Lung (tissue), 12 donors: ENCODE measurements around the gene KCNQ2. TPM values are rescaled to one million over a fixed set of nuclear protein-coding genes. Genes with fewer than 3 reads are reported as not detected.

Experiments
- ATAC-seq: fragments of 200-7000 bp; cut with Tn5 transposase; one replicate; pipeline ENCODE4 v1.9.1; 2020; ENCODE audit warnings: moderate number of reproducible peaks; ENCODE audit not compliant: insufficient read depth, low FRiP score
- DNase-seq, 3 donors: peaks; one replicate each; pipeline ENCODE4 v3.0.0-alpha.2; 2013 to 2017
- H3K27ac ChIP-seq, 2 donors: one replicate each; pipeline ENCODE4 v1.5.1; 2013; ENCODE audit warnings: mild to moderate bottlenecking in 2 of 2, moderate library complexity in 2 of 2, control low read depth in 1 of 2, inconsistent platforms in 1 of 2, low read depth in 1 of 2, low read length in 1 of 2
- H3K27me3 ChIP-seq, 3 donors: one replicate each; pipeline ENCODE4 v1.5.1; 2013; ENCODE audit warnings: low read length in 2 of 3; ENCODE audit not compliant: control insufficient read depth in 3 of 3, insufficient read depth in 3 of 3
- H3K36me3 ChIP-seq, 4 donors: one replicate each; pipeline ENCODE4 v1.5.1; 2013; ENCODE audit warnings: low read length in 4 of 4, mild to moderate bottlenecking in 1 of 4, moderate library complexity in 1 of 4; ENCODE audit not compliant: control insufficient read depth in 4 of 4, insufficient read depth in 4 of 4
- H3K4me1 ChIP-seq, 5 donors: one replicate each; pipeline ENCODE4 v1.5.1; 2013; ENCODE audit warnings: low read length in 5 of 5, mild to moderate bottlenecking in 2 of 5, moderate library complexity in 1 of 5; ENCODE audit not compliant: control insufficient read depth in 5 of 5, insufficient read depth in 5 of 5
- H3K4me3 ChIP-seq: one replicate; pipeline ENCODE4 v1.5.1; 2013; ENCODE audit warnings: mild to moderate bottlenecking, control low read depth, moderate library complexity
- H3K9ac ChIP-seq, 2 donors: one replicate each; pipeline ENCODE4 v1.5.1; 2013; ENCODE audit warnings: low read length in 2 of 2, control low read depth in 1 of 2; ENCODE audit not compliant: insufficient read depth in 1 of 2
- H3K9me3 ChIP-seq, 4 donors: one replicate each; pipeline ENCODE4 v1.5.1; 2013; ENCODE audit warnings: low read length in 3 of 4, mild to moderate bottlenecking in 1 of 4, moderate library complexity in 1 of 4; ENCODE audit not compliant: control insufficient read depth in 4 of 4, insufficient read depth in 3 of 4
- CTCF ChIP-seq: IDR thresholded peaks from 2 replicates; pipeline ENCODE4 v1.5.1; 2012; ENCODE audit warnings: mild to moderate bottlenecking; ENCODE audit errors: control extremely low read depth, extremely low read depth
- WGBS, 2 donors: extraction: QIAGEN DNeasy Blood & Tissue Kit; methylation state at CpG; one replicate each; pipeline ENCODE4 v1.1.7; 2013; 5-methylcytosine and 5-hydroxymethylcytosine counted together
- polyA plus RNA-seq, 2 donors: library from polyadenylated mRNA; stranded (reverse); fragments of 200-250 nt; gene quantifications; one replicate each; pipeline ENCODE4 v1.2.1, GENCODE V29; 2013
- total RNA-seq, 2 donors: library from RNA; depleted of rRNA in 1 of 2; stranded (reverse); fragments of >200 nt in 1 of 2; gene quantifications; one replicate each; pipeline ENCODE4 v1.2.1, GENCODE V29; 2014 to 2021
- donor health status: control.
- donor health status: control.
- donor health status: Bipolar disorder and iron deficiency.
- donor health status: healthy.
- donor health status: DM: yes; HTN: yes; CAD: no.

KCNQ2 gene
- total and polyA plus RNA-seq, 4 donors: 0.18 to 6.8 (median 0.28) TPM; not detected in 1

DNA sequence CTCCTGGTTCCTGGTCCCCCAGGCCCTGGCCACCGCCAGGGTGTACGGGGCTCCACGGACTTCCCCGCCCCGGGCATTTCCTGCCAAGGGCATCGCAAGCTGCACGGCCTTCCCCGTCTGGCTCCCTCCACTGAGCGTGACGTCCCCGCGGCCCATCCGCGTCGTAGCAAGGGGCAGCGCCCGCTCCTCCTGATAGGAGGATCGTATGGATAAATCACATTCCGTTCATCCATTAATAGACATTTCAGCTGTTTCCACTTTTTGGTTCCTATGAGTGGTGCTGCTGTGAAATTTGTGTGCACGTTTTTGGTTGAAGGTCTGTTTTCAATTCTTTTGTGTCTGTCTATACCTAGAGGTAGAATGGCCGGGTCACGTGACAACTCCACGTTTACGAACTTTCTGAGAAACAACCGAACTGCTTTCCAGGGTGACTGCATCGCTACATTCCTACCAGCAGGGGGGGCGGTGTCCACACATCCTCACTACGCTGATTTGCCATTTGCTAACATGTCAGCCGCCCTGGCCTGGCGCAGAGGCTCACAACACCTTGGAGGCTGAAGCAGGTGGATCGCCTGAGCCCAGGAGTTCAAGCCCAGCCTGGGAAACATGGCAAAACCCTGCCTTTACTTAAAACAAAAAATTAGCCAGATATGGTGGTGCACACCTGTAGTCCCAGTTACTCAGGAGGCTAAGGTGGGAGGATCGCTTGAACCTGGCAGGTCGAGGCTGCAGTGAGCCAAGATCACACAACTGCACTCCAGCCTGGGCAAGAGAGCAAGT, 37.7 kb downstream of the KCNQ2 start:
- WGBS, 2 donors: 33 to 36% methylated on average over 33 of the region's 33 CpGs
- ATAC-seq (peak; percentile 39), DNase-seq (peak; percentile 72 to 82 (median 80))
- TF ChIP-seq CTCF: peak; percentile 71
- no peak overlapping the region for H3K9ac ChIP-seq
- peaks cover 0 to 2% (median 0%) of the 10 kb centered on the region in 4 donors for H3K9me3 ChIP-seq
- no peak overlapping the region for H3K4me3 ChIP-seq
- no peaks in the 10 kb centered on the region for H3K36me3 ChIP-seq
- peaks cover 0 to 3% (median 0%) of the 10 kb centered on the region in 3 donors for H3K27me3 ChIP-seq
- H3K27ac ChIP-seq: no peak overlapping the region
- peaks cover 0 to 12% (median 0%) of the 10 kb centered on the region in 5 donors for H3K4me1 ChIP-seq

GRCh38 chr20:63433756-63434531, 38.5 kb downstream of the KCNQ2 start:
- ATAC-seq (no peak), DNase-seq (no peak)
- WGBS, 2 donors: 87 to 90% methylated on average over 39 of the region's 39 CpGs
- no peak overlapping the region for H3K9ac ChIP-seq
- no peak overlapping the region for H3K4me3 ChIP-seq
- no peak overlapping the region for H3K27ac ChIP-seq
- no peaks in the 10 kb centered on the region for H3K36me3 ChIP-seq
- no peak for TF ChIP-seq CTCF
- H3K27me3 ChIP-seq: peaks cover 0 to 3% (median 0%) of the 10 kb centered on the region in 3 donors
- H3K4me1 ChIP-seq: peaks cover 0 to 12% (median 0%) of the 10 kb centered on the region in 5 donors
- H3K9me3 ChIP-seq: peaks cover 0 to 2% (median 0%) of the 10 kb centered on the region in 4 donors

DNA sequence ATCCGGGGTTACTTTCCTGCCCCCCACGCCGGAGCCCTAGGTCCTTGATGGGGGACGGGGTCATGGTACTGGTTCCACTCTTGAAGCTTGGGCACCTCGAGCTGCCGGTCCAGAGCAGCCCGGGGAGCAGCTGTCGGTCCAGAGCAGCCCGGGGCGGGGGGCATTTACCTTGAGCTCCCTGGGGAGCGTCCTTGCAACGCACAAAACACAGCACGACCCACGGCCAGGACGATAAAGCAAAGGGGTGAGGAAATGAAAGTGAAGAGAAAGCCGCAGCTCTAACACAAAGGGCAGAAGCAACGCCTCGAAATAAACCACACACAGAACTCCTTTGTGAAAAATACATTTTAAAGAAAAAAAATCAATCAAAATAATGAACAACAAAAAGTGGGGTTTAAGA, 39.1 kb downstream of the KCNQ2 start:
- Histone ChIP-seq H3K9ac (no peak overlapping the region), H3K4me1 (peaks cover 0 to 12% (median 0%) of the 10 kb centered on the region in 5 donors), H3K27ac (no peak overlapping the region), H3K9me3 (peaks cover 0 to 2% (median 0%) of the 10 kb centered on the region in 4 donors), H3K4me3 (no peak overlapping the region), H3K36me3 (no peaks in the 10 kb centered on the region), H3K27me3 (peaks cover 0 to 8% (median 0%) of the 10 kb centered on the region in 3 donors)
- WGBS, 2 donors: 88% methylated on average over 18 of the region's 18 CpGs
- no peak for TF ChIP-seq CTCF
- ATAC-seq: no peak
- DNase-seq: no peak
